Measurements from ENCODE around the gene PET117.
"Not testable (repeated sequence)": the region's sequence is repeated elsewhere in the genome, so short reads cannot be mapped to it uniquely, and the experiment has no call there.

Gene PET117

DNA sequence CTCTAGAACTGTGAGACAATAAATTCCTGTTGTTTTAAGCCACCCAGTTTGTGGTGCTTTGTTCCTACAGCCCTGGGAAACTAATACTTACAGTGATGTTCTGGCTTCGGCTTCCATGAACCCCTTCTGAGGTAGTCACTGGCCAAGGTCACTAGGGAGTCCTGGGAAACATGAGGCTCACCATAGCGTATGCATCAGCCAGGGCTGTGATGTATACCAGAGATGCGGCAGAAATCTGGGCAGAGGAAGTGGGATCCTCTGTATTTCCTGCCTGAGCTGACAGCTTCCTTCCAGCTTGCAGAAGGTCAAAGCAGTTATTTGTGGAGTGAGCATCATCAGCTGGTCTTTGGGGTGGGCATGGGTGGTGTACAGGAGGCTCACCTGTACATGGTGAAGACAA, 27.9 kb downstream of the PET117 start:
- no peak for DNase-seq

- no peak for DNase-seq
Observed at GRCh38 chr20:18166241-18166881, 28.7 kb downstream of the PET117 start.

DNA sequence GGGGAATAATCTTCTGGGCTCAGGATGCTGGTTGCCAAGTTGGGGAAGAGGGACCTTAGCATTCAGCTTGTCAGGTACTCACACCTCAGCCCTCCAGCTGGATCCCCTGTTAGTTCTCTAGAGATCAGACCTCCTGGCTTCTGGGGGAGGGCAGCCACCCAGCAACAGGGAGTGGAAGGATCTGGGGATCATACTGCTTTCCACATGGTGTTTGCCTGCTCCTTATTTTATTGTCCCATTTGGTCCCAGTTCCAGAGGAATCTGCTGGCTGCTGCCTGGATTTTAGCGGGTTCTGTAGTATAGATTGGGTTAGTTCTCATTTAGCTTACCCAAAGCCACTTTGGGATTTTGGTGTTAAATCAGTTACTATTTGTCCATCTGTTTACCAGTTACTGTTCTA, 29.3 kb downstream of the PET117 start:
- no peak for DNase-seq

DNA sequence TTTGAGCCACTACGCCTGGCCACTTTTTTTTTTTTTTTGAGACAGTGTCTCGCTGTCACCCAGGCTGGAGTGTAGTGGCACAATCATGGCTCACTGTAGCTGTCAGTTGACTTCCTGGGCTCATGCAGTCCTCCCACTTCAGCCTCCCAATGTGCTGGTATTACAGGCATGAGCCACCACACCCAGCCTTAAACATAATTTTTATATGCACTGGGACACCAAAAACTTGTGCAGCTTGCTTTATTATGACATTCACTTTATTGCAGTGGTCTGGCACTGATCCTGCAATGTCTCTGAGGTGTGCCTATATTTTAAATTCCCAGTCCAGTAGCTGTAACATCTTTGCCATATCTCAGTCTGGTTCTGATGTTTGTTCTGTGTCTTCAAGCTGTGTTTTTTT, 34.7 kb downstream of the PET117 start:
- DNase-seq: no peak

DNA sequence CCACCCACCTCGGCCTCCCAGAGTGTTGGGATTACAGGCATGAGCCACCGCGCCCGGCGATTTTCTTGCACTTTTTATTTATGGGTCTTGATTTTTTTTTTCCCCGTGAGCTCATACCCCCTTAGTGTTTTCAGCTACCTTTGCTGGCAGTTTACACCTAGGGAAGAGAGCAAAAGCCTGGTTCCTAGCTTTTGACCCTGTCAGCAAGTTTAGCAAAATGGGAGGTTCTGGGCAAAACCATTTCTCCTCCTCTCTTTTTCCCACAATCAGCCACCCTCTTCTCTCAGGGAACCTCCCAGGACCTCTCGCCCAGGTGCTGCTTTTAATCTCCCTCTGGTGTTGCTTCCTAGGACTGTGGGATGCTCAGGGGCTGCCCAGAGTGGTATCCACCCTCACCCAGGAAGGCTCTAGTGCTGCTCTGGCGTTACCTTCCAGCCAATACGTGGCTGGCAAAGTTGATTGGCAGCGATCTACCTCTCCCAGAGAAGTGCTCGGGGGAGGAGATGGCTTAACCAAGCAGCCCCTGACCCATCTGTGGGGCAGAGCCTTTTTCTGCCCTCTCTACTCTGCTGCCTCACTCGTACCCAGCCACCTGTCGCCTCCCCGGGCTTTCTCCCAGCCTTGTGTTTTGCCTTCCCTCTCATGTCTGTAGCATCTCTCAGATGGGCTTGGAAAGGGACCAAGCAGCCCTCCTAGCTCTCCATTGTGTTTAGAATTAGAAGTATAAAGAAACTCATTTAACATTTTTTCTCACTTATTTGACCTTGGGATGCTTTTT, 37.4 kb downstream of the PET117 start:
- no peak for DNase-seq

- DNase-seq: no peak
Observed at GRCh38 chr20:18176318-18176785, 38.7 kb downstream of the PET117 start.

- not testable (repeated sequence) for DNase-seq
Observed at GRCh38 chr20:18180366-18180765, 42.7 kb downstream of the PET117 start.

- DNase-seq: no peak
Observed at GRCh38 chr20:18180815-18181214, 43.2 kb downstream of the PET117 start.

GRCh38 chr20:18187020-18187419, 49.4 kb downstream of the PET117 start:
- DNase-seq: no peak

DNA sequence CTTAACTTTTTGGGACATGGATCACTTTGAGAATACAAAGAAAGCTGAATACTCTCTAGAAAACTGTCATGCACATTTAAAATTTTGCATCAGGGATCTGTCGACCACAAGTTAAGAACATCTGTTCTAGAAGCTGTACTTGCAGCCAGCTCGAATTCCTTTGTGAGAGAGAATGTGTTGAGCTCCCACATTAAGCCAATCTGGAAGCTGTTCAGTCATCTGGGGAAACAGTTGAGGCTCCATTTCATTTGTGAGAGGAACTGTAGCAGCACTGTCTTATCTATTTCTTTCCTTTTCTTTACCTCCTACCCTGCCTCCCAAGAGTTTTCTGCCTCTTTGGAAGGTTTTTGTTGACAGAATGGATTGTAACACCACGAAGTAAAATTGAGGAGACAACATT, 50.8 kb downstream of the PET117 start:
- DNase-seq: no peak

GRCh38 chr20:18190338-18191233, 52.9 kb downstream of the PET117 start:
- DNase-seq: no peak

DNA sequence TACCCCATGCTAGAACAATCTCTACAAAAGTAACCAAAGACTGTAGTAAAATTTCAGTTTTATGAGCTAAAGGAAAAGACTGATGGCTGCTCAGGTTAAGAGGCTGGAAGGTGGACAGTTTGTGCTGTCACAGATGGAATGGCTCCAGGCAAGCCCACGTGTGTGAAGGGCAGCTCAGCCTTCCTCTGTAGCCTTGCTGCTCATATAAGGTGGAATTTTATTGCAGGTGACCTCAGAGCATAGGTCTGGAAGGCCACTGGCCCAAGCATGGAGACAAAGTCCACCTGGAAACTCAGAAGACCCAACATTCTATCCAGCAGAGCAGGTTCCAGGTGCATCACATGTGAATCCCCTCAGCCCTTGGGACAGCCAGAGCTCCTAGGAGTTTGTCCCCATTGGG, 53.6 kb downstream of the PET117 start:
- DNase-seq: no peak
